Activated CD8-positive, alpha-beta memory T cell treated with anti-CD3 and anti-CD28 coated beads, Interleukin-2, amount 50 U/mL, for 48 hours (primary cell): ENCODE data around the gene LRRC70.
"Not testable (repeated sequence)": the region's sequence is repeated elsewhere in the genome, so short reads cannot be mapped to it uniquely, and the experiment has no call there.

Source experiments
- DNase-seq: peaks from one replicate; pipeline ENCODE4 v3.0.0-alpha.2; 2020

Gene LRRC70

GRCh38 chr5:62614355-62614754 is 35.7 kb downstream of the LRRC70 start:
- no peak for DNase-seq

GRCh38 chr5:62616615-62617277 is 38.1 kb downstream of the LRRC70 start:
- DNase-seq = no peak

GRCh38 chr5:62617943-62618342 is 39.3 kb downstream of the LRRC70 start:
- DNase-seq = no peak

GRCh38 chr5:62620761-62621160 is 42.1 kb downstream of the LRRC70 start:
- no peak for DNase-seq

GRCh38 chr5:62621280-62621679 is 42.7 kb downstream of the LRRC70 start:
- DNase-seq = no peak

- no peak for DNase-seq
Measured at GRCh38 chr5:62623271-62623670, 44.7 kb downstream of the LRRC70 start.

GRCh38 chr5:62624436-62624835 is 45.8 kb downstream of the LRRC70 start:
- not testable (repeated sequence) for DNase-seq

GRCh38 chr5:62626534-62626933 is 47.9 kb downstream of the LRRC70 start:
- no peak for DNase-seq

GRCh38 chr5:62627121-62627520 is 48.5 kb downstream of the LRRC70 start:
- no peak for DNase-seq

GRCh38 chr5:62627901-62628300 is 49.3 kb downstream of the LRRC70 start:
- no peak for DNase-seq
